IPS-15b (cell line): ENCODE data around the gene TMEM41A.
"Not testable (repeated sequence)": the region's sequence is repeated elsewhere in the genome, so short reads cannot be mapped to it uniquely, and the experiment has no call there.

Source experiments
- H3K27me3 ChIP-seq: one replicate; pipeline ENCODE4 v1.6.1; 2013; ENCODE audit warnings: low read length; ENCODE audit not compliant: control insufficient read depth, insufficient read depth
- H3K36me3 ChIP-seq: one replicate; pipeline ENCODE4 v1.6.1; 2013; ENCODE audit warnings: low read length; ENCODE audit not compliant: control insufficient read depth, insufficient read depth
- H3K4me1 ChIP-seq: one replicate; pipeline ENCODE4 v1.6.1; 2013; ENCODE audit warnings: mild to moderate bottlenecking, low read length; ENCODE audit not compliant: control insufficient read depth, insufficient read depth
- H3K4me3 ChIP-seq: one replicate; pipeline ENCODE4 v1.5.1; 2013; ENCODE audit warnings: low read depth, low read length
- H3K9ac ChIP-seq: one replicate; pipeline ENCODE4 v1.6.1; 2013; ENCODE audit warnings: low read depth, mild to moderate bottlenecking, low read length
- H3K9me3 ChIP-seq: one replicate; pipeline ENCODE4 v1.6.1; 2013; ENCODE audit warnings: mild to moderate bottlenecking, low read length; ENCODE audit not compliant: control insufficient read depth, insufficient read depth

TMEM41A gene

GRCh38 chr3:185451432-185451831 is 47.4 kb downstream of the TMEM41A start:
- H3K27me3 ChIP-seq, H3K9ac ChIP-seq, H3K4me3 ChIP-seq, H3K9me3 ChIP-seq, H3K36me3 ChIP-seq, H3K4me1 ChIP-seq: not testable (repeated sequence)

- no peaks in the 10 kb centered on the region for H3K36me3 ChIP-seq
- H3K4me1 ChIP-seq = no peaks in the 10 kb centered on the region
- H3K27me3 ChIP-seq = no peaks in the 10 kb centered on the region
- H3K9ac ChIP-seq = no peak overlapping the region
- no peaks in the 10 kb centered on the region for H3K9me3 ChIP-seq
- H3K4me3 ChIP-seq = no peak overlapping the region
Measured at GRCh38 chr3:185448107-185448506, 50.7 kb downstream of the TMEM41A start.

GRCh38 chr3:185444329-185444728 is 54.5 kb downstream of the TMEM41A start:
- Histone ChIP-seq H3K36me3 (no peaks in the 10 kb centered on the region), H3K27me3 (no peaks in the 10 kb centered on the region), H3K9ac (no peak overlapping the region), H3K4me1 (no peaks in the 10 kb centered on the region), H3K9me3 (no peaks in the 10 kb centered on the region), H3K4me3 (no peak overlapping the region)

GRCh38 chr3:185442031-185442430 is 56.8 kb downstream of the TMEM41A start:
- Histone ChIP-seq H3K9me3 (no peaks in the 10 kb centered on the region), H3K27me3 (no peaks in the 10 kb centered on the region), H3K4me1 (no peaks in the 10 kb centered on the region), H3K36me3 (no peaks in the 10 kb centered on the region), H3K4me3 (no peak overlapping the region), H3K9ac (no peak overlapping the region)

- H3K27me3 ChIP-seq = no peaks in the 10 kb centered on the region
- no peaks in the 10 kb centered on the region for H3K36me3 ChIP-seq
- no peaks in the 10 kb centered on the region for H3K9me3 ChIP-seq
- no peak overlapping the region for H3K4me3 ChIP-seq
- H3K9ac ChIP-seq = no peak overlapping the region
- no peaks in the 10 kb centered on the region for H3K4me1 ChIP-seq
Measured at GRCh38 chr3:185439745-185440466, 58.9 kb downstream of the TMEM41A start.
